Endodermal cell (in vitro differentiated cells): Measurements from ENCODE around the gene IL22RA2. TPM values are rescaled to one million over a fixed set of nuclear protein-coding genes. Genes with fewer than 3 reads are reported as not detected.
A peak's percentile ranks its signal among the peaks of the same experiment; 100 is the strongest.
"Not testable (repeated sequence)": the region's sequence is repeated elsewhere in the genome, so short reads cannot be mapped to it uniquely, and the experiment has no call there.

Experiments
- DNase-seq: peaks from one replicate; pipeline ENCODE4 v3.0.0-alpha.2; 2017
- H3K27ac ChIP-seq: 2 replicates; pipeline ENCODE4 v1.5.1; 2013; ENCODE audit warnings: mild to moderate bottlenecking, low read depth, low read length, moderate library complexity
- H3K27me3 ChIP-seq: 2 replicates; pipeline ENCODE4 v1.6.1; 2013; ENCODE audit warnings: mild to moderate bottlenecking, low read length, moderate library complexity; ENCODE audit not compliant: insufficient read depth, control insufficient read depth, poor library complexity, severe bottlenecking
- H3K36me3 ChIP-seq: 2 replicates; pipeline ENCODE4 v1.7.0; 2013; ENCODE audit warnings: mild to moderate bottlenecking, low read length, moderate library complexity; ENCODE audit not compliant: control insufficient read depth, insufficient read depth
- H3K4me1 ChIP-seq: one replicate; pipeline ENCODE4 v1.7.0; 2013; ENCODE audit warnings: low read length; ENCODE audit not compliant: control insufficient read depth, insufficient read depth
- H3K4me3 ChIP-seq: 2 replicates; pipeline ENCODE4 v1.5.1; 2013; ENCODE audit warnings: mild to moderate bottlenecking, low read length, moderate library complexity
- H3K9ac ChIP-seq: 2 replicates; pipeline ENCODE4 v1.6.1; 2013; ENCODE audit warnings: mild to moderate bottlenecking, low read length, moderate library complexity; ENCODE audit not compliant: poor library complexity, severe bottlenecking; ENCODE audit errors: extremely low read depth
- H3K9me3 ChIP-seq: 2 replicates; pipeline ENCODE4 v1.6.1; 2013; ENCODE audit warnings: mild to moderate bottlenecking, low read length, moderate library complexity; ENCODE audit not compliant: control insufficient read depth
- H3K27ac Mint-ChIP-seq: 2 replicates; pipeline ENCODE4 v1.8.0; 2020; ENCODE audit warnings: mixed read lengths
- H3K27me3 Mint-ChIP-seq: 2 replicates; pipeline ENCODE4 v1.8.0; 2021; ENCODE audit warnings: mild to moderate bottlenecking, mixed read lengths; ENCODE audit not compliant: insufficient read depth
- H3K36me3 Mint-ChIP-seq: 2 replicates; pipeline ENCODE4 v1.8.0; 2020; ENCODE audit warnings: low read depth, mixed read lengths
- H3K4me1 Mint-ChIP-seq: 2 replicates; pipeline ENCODE4 v1.8.0; 2020; ENCODE audit warnings: mixed read lengths
- H3K4me3 Mint-ChIP-seq: 2 replicates; pipeline ENCODE4 v1.8.0; 2020; ENCODE audit warnings: mild to moderate bottlenecking, moderate library complexity, mixed read lengths
- H3K9me3 Mint-ChIP-seq: 2 replicates; pipeline ENCODE4 v1.8.0; 2020; ENCODE audit warnings: mild to moderate bottlenecking, mixed read lengths
- CTCF ChIP-seq: fragments of 200-600 bp; sonication (generic); conservative IDR thresholded peaks from 2 replicates; pipeline ENCODE4 v1.5.0; 2021; ENCODE audit warnings: antibody characterized with exemption, mild to moderate bottlenecking
- WGBS, 2 experiments: methylation state at CpG; one replicate each; pipeline versions ENCODE4 v1.1.5 to v1.1.7; 2013; ENCODE audit warnings: missing lambda C conversion rate in 2 of 2, mixed read lengths in 1 of 2; ENCODE audit not compliant: insufficient coverage in 1 of 2, insufficient read length in 1 of 2; 5-methylcytosine and 5-hydroxymethylcytosine counted together
- total RNA-seq, 2 donors: library from RNA; stranded (reverse); fragmentation: NEBNext Ultra II Directional in 1 of 2; extraction: Animal tissue kit (Norgen Biotek cat#: 25700) in 1 of 2; gene quantifications; 2 replicates in 1 of 2; 3 replicates in 1 of 2; pipeline ENCODE4 v1.2.1, GENCODE V29; 2021

Gene IL22RA2
- total RNA-seq, 2 donors from 2014 or later, result not detected

GRCh38 chr6:137107767-137108105 lies 65.7 kb downstream of the IL22RA2 start:
- no peak overlapping the region for H3K9ac ChIP-seq
- Mint-ChIP-seq H3K27ac (no peak overlapping the region), H3K4me1 (no peaks in the 10 kb centered on the region), H3K4me3 (no peak overlapping the region), H3K36me3 (no peaks in the 10 kb centered on the region), H3K27me3 (no peaks in the 10 kb centered on the region), H3K9me3 (peaks cover 47% of the 10 kb centered on the region)
- TF ChIP-seq CTCF, result no peak
- peaks cover 64% of the 10 kb centered on the region for H3K9me3 ChIP-seq
- DNase-seq, result no peak
- no peak overlapping the region for H3K27ac ChIP-seq
- peak overlapping the region; percentile 53 for H3K4me3 ChIP-seq
- H3K27me3 ChIP-seq, result no peaks in the 10 kb centered on the region
- no peaks in the 10 kb centered on the region for H3K4me1 ChIP-seq
- no peaks in the 10 kb centered on the region for H3K36me3 ChIP-seq
- WGBS, 2 experiments, result 94 to 100% methylated on average over 1 of the region's 1 CpG

- H3K27ac ChIP-seq, H3K9ac ChIP-seq, H3K4me1 ChIP-seq, H3K27ac Mint-ChIP-seq, H3K4me1 Mint-ChIP-seq, H3K36me3 Mint-ChIP-seq, H3K36me3 ChIP-seq, H3K27me3 Mint-ChIP-seq, H3K27me3 ChIP-seq, H3K4me3 Mint-ChIP-seq, DNase-seq: not testable (repeated sequence)
- Histone ChIP-seq H3K4me3 (peak overlapping the region; percentile 53), H3K9me3 (peaks cover 69% of the 10 kb centered on the region)
- 73 to 86% methylated on average over 4 to 6 of the region's 6 CpGs for WGBS, 2 experiments
- H3K9me3 Mint-ChIP-seq, result peaks cover 53% of the 10 kb centered on the region
These were observed 66.2 kb downstream of the IL22RA2 start for GRCh38 chr6:137107047-137107766.

GRCh38 chr6:137106183-137106582 lies 67.3 kb downstream of the IL22RA2 start:
- Mint-ChIP-seq H3K36me3 (peaks cover 3% of the 10 kb centered on the region), H3K27me3 (peaks cover 2% of the 10 kb centered on the region), H3K27ac (no peak overlapping the region), H3K4me1 (peaks cover 2% of the 10 kb centered on the region), H3K9me3 (peaks cover 62% of the 10 kb centered on the region), H3K4me3 (no peak overlapping the region)
- WGBS, 2 experiments, result 90% methylated on average over 2 of the region's 3 CpGs; no CpG with 5 or more reads in 1 of the 2 experiments
- no peaks in the 10 kb centered on the region for H3K4me1 ChIP-seq
- H3K9ac ChIP-seq, result no peak overlapping the region
- peaks cover 79% of the 10 kb centered on the region for H3K9me3 ChIP-seq
- no peaks in the 10 kb centered on the region for H3K36me3 ChIP-seq
- DNase-seq, result no peak
- H3K4me3 ChIP-seq, result peak overlapping the region; percentile 2
- no peak overlapping the region for H3K27ac ChIP-seq
- TF ChIP-seq CTCF, result no peak
- H3K27me3 ChIP-seq, result no peaks in the 10 kb centered on the region
